Breast epithelium (tissue), 3 donors: Measurements from ENCODE around the gene C2orf76.

Experiments
- POLR2A ChIP-seq: fragments of 450-650 bp; IDR thresholded peaks from one replicate; pipeline ENCODE4 v1.6.1; 2016; ENCODE audit warnings: antibody characterized with exemption, mild to moderate bottlenecking, moderate library complexity
- POLR2AphosphoS5 ChIP-seq, 3 donors: sonication (generic); formaldehyde crosslinking; IDR thresholded peaks; one replicate each; pipeline ENCODE4 v1.6.1; 2017; ENCODE audit warnings: antibody characterized with exemption in 3 of 3
- TF ChIP-seq, protein P1 (sequence below), 3 donors: fragments of 450-650 bp; IDR thresholded peaks; one replicate each; pipeline ENCODE4 v1.5.1; 2016 to 2017; ENCODE audit warnings: antibody characterized with exemption in 3 of 3, mild to moderate bottlenecking in 3 of 3, moderate library complexity in 3 of 3

DNA sequence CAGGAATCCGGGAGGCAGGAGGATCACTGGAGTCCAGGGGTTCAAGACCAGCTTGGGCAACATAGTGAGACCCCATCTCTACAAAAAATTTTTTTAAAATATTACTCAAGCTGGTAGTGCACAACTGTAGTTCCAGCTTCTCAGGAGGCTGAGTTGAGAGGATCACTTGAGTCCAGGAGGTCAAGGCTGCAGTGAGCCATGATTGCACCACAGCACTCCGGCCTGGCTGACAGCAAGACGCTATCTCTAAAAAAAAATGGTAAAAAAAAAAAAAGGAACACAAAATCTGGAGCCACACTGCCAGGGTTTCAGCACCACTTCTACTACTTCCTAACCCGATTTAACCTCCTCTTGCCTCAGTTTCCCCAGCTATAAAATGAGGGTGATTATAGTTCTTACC lies 86.0 kb downstream of the C2orf76 start:
- no peak for TF ChIP-seq POLR2A
- TF ChIP-seq, protein P1, sequence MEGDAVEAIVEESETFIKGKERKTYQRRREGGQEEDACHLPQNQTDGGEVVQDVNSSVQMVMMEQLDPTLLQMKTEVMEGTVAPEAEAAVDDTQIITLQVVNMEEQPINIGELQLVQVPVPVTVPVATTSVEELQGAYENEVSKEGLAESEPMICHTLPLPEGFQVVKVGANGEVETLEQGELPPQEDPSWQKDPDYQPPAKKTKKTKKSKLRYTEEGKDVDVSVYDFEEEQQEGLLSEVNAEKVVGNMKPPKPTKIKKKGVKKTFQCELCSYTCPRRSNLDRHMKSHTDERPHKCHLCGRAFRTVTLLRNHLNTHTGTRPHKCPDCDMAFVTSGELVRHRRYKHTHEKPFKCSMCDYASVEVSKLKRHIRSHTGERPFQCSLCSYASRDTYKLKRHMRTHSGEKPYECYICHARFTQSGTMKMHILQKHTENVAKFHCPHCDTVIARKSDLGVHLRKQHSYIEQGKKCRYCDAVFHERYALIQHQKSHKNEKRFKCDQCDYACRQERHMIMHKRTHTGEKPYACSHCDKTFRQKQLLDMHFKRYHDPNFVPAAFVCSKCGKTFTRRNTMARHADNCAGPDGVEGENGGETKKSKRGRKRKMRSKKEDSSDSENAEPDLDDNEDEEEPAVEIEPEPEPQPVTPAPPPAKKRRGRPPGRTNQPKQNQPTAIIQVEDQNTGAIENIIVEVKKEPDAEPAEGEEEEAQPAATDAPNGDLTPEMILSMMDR (IDR thresholded peaks at IDR 0.05), result no peak
- no peak for TF ChIP-seq POLR2AphosphoS5 (IDR thresholded peaks at IDR 0.05)
